Effector memory CD8-positive, alpha-beta T cell (primary cell): ENCODE measurements around the gene C1QL4.
"Not testable (repeated sequence)": the region's sequence is repeated elsewhere in the genome, so short reads cannot be mapped to it uniquely, and the experiment has no call there.

Source experiments
- ATAC-seq: fragments of 150-1000 bp; cut with Tn5 transposase; replicated peaks from 2 replicates; pipeline ENCODE4 v1.10.0; 2021; ENCODE audit warnings: mild to moderate bottlenecking, moderate library complexity
- DNase-seq, 3 experiments: peaks; one replicate each; pipeline ENCODE4 v3.0.0; 2021
- H3K27ac Mint-ChIP-seq, 2 donors: one replicate each; pipeline ENCODE4 v1.8.0; 2022; ENCODE audit warnings: mild to moderate bottlenecking in 2 of 2, mixed read lengths in 2 of 2, moderate library complexity in 2 of 2
- H3K27me3 Mint-ChIP-seq, 2 donors: one replicate each; pipeline ENCODE4 v1.8.0; 2022; ENCODE audit warnings: mixed read lengths in 2 of 2
- H3K36me3 Mint-ChIP-seq: one replicate; pipeline ENCODE4 v1.8.0; 2022; ENCODE audit warnings: mild to moderate bottlenecking, moderate library complexity, mixed read lengths; ENCODE audit not compliant: insufficient read depth
- H3K4me1 Mint-ChIP-seq, 2 donors: one replicate each; pipeline ENCODE4 v1.8.0; 2022; ENCODE audit warnings: low read depth in 2 of 2, mixed read lengths in 2 of 2
- H3K4me3 Mint-ChIP-seq, 2 donors: one replicate each; pipeline ENCODE4 v1.8.0; 2022; ENCODE audit warnings: mild to moderate bottlenecking in 2 of 2, mixed read lengths in 2 of 2, moderate library complexity in 2 of 2
- H3K9me3 Mint-ChIP-seq, 2 donors: one replicate each; pipeline ENCODE4 v1.8.0; 2022; ENCODE audit warnings: mixed read lengths in 2 of 2
- total RNA-seq, 9 experiments: gene quantifications; one replicate each; lab custom pipeline; 2026; lab: John Stamatoyannopoulos, UW

C1QL4 gene
- total RNA-seq: 0 to 0.36 (median 0) reads per million in 9 experiments

DNA sequence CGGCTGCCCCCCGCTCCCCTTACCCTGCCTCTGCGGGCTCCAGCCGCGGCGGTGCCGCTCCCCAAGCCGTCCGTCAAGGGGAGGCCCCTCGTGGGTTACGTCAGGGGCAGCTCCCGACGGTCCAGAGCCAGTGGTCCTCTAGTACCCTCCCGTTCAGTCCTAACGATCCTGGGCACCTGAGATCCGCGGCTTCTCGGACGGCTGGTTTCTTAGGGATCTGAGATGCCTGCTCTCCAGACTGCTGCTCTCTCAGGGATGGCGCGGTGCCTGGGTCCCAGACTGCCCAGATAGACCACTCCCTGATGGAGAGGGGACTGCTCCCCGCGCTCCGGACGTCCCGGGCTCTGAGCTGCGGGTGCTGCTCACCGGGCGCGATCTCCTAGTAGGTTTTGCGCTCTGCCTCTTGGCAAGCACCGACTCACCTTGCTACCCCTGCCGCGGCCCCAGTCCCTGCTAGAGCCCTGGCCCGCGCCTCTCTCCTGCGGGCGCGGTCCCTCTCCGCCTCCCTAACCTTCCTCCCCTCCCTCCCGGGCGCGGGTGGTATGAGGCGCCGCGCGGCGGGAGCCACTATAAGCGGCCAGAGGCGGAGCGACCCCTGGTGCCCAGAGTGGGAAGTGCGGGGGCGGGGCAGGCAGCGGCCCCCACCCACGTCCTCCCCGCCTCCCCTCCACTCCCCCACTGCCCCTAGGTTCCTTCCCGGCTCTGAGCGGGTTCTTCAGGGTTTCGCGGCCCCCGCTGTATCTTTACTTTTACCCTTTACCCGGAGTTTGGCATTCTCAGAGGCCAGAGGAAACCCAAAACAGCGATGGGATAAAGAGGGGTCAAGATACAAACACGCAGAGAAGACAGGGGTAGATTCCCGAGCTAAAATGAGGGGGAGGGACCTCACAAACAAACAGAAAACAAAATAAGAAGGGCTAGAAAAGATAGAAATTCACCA, at the start of gene C1QL4:
Gene C1QL4 (minus strand): TSS at position 544 of the 940 bp plus-strand sequence. CDS start 711 bp downstream, outside the sequence.
- peaks cover 45 to 79% of the 10 kb centered on the region in 2 donors for H3K27me3 Mint-ChIP-seq
- peak within 1 kb of the TSS; percentile 67 to 72 for H3K4me3 Mint-ChIP-seq
- peaks cover 8% of the 10 kb centered on the region for H3K36me3 Mint-ChIP-seq
- DNase-seq: peak; percentile 90 to 92 (median 91)
- peaks cover 19 to 22% of the 10 kb centered on the region in 2 donors for H3K4me1 Mint-ChIP-seq
- peak; percentile 95 for ATAC-seq
- H3K9me3 Mint-ChIP-seq: no peaks in the 10 kb centered on the region
- no peak within 1 kb of the TSS for H3K27ac Mint-ChIP-seq

- not testable (repeated sequence) for H3K4me1 Mint-ChIP-seq, DNase-seq, H3K36me3 Mint-ChIP-seq, H3K9me3 Mint-ChIP-seq, ATAC-seq, H3K4me3 Mint-ChIP-seq, H3K27me3 Mint-ChIP-seq, H3K27ac Mint-ChIP-seq
These were observed 43.2 kb upstream of the C1QL4 start for GRCh38 chr12:49380184-49380583.

DNA sequence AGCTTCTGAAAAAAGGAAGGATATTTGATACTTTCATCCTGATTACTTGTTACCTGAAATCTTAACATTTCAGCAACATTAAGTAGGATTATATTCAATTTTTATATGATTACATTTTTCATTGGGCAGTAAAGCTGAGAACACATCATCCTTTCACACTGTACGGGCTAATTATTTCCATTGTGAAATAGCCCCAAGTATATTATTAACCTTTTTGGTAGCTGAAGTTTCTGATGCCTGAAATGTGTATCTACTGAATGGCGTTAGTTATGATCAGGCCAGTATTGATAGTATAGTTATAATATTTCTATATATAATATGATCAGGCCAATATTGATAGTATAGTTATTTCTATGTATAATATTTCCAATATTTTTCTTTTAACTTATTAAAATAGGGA, 40.4 kb upstream of the C1QL4 start:
- no peak for DNase-seq
- H3K4me3 Mint-ChIP-seq: no peak overlapping the region
- H3K27ac Mint-ChIP-seq: no peak overlapping the region
- H3K9me3 Mint-ChIP-seq: no peaks in the 10 kb centered on the region
- no peak for ATAC-seq
- H3K36me3 Mint-ChIP-seq: peaks cover 4% of the 10 kb centered on the region
- H3K4me1 Mint-ChIP-seq: peaks cover 0 to 9% of the 10 kb centered on the region in 2 donors
- no peaks in the 10 kb centered on the region for H3K27me3 Mint-ChIP-seq

DNA sequence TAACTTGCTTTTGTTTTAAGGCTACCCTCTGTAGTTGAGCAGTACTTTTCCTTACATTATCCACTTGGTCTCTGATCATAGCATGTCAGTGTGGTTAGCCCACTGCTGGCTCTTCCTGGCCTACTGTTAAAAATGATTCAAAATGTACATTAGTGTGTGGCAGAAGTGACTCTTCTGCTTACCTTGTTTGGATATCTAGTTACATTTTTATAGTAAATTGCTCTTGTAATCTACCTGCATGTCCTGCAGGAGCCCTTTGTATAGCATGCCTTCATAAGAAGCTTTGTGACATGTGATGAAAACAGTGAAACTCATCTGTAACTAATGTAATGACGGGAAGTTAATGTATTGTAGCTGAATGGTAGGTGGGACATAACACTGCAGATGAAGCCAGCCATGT, 38.4 kb upstream of the C1QL4 start:
- Mint-ChIP-seq H3K27ac (no peak overlapping the region), H3K36me3 (peaks cover 4% of the 10 kb centered on the region), H3K27me3 (no peaks in the 10 kb centered on the region), H3K9me3 (no peaks in the 10 kb centered on the region), H3K4me1 (peaks cover 2 to 7% of the 10 kb centered on the region in 2 donors), H3K4me3 (no peak overlapping the region)
- no peak for ATAC-seq
- no peak for DNase-seq

- Mint-ChIP-seq H3K36me3 (peaks cover 16% of the 10 kb centered on the region), H3K4me3 (no peak overlapping the region), H3K27me3 (no peaks in the 10 kb centered on the region), H3K9me3 (no peaks in the 10 kb centered on the region), H3K27ac (no peak overlapping the region), H3K4me1 (peaks cover 12 to 23% of the 10 kb centered on the region in 2 donors)
- no peak for ATAC-seq
- DNase-seq: no peak
These were observed 33.6 kb upstream of the C1QL4 start for GRCh38 chr12:49370539-49370938.

DNA sequence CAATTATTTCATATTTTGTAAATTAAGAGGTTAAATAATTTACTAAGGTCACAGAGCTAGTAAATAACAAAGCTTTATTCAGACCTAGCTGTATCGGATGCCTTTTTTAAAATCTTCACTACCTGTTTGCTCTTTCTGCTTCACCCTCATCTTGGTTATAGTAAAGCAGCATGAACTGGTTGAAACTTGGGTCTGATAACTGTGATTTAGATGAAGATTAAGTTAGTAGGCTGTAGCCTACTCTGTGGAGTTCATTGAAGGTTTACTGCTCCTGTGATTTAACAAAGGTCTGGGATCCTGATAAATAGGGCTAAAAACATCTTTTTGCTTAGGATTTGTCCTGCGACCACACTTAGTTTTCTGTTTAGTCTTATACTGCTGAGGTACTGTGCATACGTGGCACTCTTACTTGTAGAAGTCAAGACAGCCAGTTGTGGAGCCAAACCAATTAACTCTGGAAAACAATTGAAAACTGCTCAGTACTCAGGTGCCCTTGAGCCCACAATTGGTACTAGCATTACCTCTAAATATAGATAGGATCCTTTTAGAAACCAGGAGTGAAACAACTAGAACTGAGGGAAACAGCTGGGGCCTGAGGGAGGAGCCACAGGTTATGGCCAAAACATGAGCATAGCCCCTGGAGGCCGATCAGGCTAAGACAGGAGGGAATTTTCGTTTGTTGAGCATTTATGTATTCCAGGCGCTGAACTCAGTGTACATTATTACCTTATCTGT, 32.6 kb upstream of the C1QL4 start:
- Mint-ChIP-seq H3K4me3 (peak overlapping the region in 1 of 2 donors; percentile 13), H3K27ac (peak overlapping the region in 1 of 2 donors; percentile 63), H3K4me1 (peaks cover 12 to 20% of the 10 kb centered on the region in 2 donors), H3K27me3 (no peaks in the 10 kb centered on the region), H3K36me3 (peaks cover 16% of the 10 kb centered on the region), H3K9me3 (no peaks in the 10 kb centered on the region)
- ATAC-seq (no peak), DNase-seq (no peak)

DNA sequence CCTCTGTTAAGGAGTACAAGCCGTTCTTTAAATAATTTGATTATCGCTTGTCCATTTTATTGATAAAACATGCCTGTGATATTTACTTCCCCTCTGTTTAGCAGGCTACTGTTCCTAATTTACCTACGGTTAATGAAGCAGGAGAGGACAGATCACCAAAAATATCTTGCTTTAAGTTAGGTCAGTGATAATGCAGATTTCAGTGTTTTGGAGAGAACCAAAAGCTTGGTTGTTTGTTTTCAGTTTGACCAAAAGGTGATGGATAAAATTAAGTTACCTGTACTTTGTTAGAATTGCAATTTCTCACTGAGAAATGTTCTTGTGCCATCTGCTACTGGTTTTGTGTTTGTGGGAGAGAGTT, 31.2 kb upstream of the C1QL4 start:
- no peak for ATAC-seq
- Mint-ChIP-seq H3K4me1 (peaks cover 12 to 20% of the 10 kb centered on the region in 2 donors), H3K27ac (peak overlapping the region; percentile 42 to 56), H3K36me3 (peaks cover 12% of the 10 kb centered on the region), H3K9me3 (no peaks in the 10 kb centered on the region), H3K27me3 (no peaks in the 10 kb centered on the region), H3K4me3 (peak overlapping the region; percentile 73 to 95)
- no peak for DNase-seq

GRCh38 chr12:49367381-49368239, 30.6 kb upstream of the C1QL4 start, which contains the start of gene SPATS2:
Gene SPATS2, plus strand, starts transcription at chr12:49367462. Its CDS starts 93,551 bp downstream, at chr12:49461013.
- peak within 1 kb of the TSS; percentile 73 to 95 for H3K4me3 Mint-ChIP-seq
- peaks cover 12% of the 10 kb centered on the region for H3K36me3 Mint-ChIP-seq
- H3K4me1 Mint-ChIP-seq: peaks cover 12 to 19% of the 10 kb centered on the region in 2 donors
- peak within 1 kb of the TSS; percentile 56 to 94 for H3K27ac Mint-ChIP-seq
- ATAC-seq: no peak
- no peaks in the 10 kb centered on the region for H3K27me3 Mint-ChIP-seq
- H3K9me3 Mint-ChIP-seq: no peaks in the 10 kb centered on the region
- no peak for DNase-seq

DNA sequence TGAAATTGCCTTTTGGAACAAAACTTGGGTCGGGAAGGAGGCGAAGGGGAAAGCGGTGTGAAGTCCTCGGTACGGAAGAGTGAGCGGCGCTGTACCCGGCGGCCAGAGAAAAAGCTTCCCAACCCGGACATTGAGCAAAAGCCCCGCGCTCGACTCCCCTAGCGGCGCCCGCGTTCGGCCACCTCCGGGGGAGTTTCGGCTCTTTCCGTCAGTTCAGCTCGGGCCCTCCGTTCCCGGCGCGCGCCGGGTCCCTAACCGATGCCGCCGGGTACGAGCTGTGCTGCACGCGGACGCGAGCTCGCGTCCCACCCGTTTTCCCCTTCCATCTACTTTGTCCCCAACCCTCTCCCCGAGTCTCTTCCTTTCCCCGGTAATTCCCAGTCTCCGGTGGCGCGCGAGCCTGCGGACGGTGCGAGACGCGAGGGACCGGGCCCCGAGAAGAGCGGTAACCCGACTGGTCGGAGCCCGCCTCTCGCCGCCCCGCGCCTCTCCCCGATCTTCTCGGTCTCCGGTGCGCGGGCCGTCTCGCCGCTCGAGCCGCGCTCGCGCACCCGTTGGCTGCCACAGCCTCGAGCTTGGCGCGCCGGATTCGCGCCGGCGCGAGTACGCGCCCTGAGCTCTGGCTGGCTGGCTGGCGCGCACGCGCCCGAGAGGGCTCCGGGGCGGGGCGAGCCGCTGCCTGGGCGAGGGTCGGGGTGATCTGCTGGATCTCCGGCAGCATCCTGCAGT, 29.8 kb upstream of the C1QL4 start:
- H3K4me3 Mint-ChIP-seq: peak overlapping the region; percentile 73 to 95
- peaks cover 12 to 17% of the 10 kb centered on the region in 2 donors for H3K4me1 Mint-ChIP-seq
- ATAC-seq: peak; percentile 82
- peak overlapping the region; percentile 56 to 94 for H3K27ac Mint-ChIP-seq
- H3K36me3 Mint-ChIP-seq: peaks cover 12% of the 10 kb centered on the region
- peak; percentile 78 to 85 (median 80) for DNase-seq
- H3K9me3 Mint-ChIP-seq: no peaks in the 10 kb centered on the region
- H3K27me3 Mint-ChIP-seq: peaks cover 0 to 1% of the 10 kb centered on the region in 2 donors

GRCh38 chr12:49366096-49366651, 29.2 kb upstream of the C1QL4 start:
- peaks cover 0 to 8% of the 10 kb centered on the region in 2 donors for H3K27me3 Mint-ChIP-seq
- ATAC-seq: peak; percentile 13

DNA sequence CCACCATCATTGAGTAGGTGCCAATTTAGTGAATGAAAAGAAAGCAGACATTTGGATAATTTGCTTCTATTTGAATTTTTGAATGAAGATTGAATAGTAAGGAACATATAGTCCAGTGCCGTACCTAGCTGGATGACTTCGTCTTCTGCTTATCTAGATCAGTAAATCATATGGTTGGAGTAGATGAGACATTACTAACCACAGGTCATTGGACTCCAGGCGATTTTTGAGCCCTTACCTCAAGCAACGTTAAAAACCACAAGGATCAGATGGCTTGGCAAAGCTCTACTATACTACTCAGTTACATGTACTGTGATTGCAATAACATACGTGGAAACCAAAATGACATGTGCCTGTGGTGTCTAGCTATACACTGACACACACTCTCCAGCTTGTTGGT, 28.6 kb upstream of the C1QL4 start:
- Mint-ChIP-seq H3K4me1 (peaks cover 11 to 17% of the 10 kb centered on the region in 2 donors), H3K27ac (peak overlapping the region in 1 of 2 donors; percentile 56), H3K9me3 (no peaks in the 10 kb centered on the region), H3K27me3 (peaks cover 0 to 10% of the 10 kb centered on the region in 2 donors), H3K4me3 (peak overlapping the region; percentile 73 to 95), H3K36me3 (peaks cover 12% of the 10 kb centered on the region)
- ATAC-seq (no peak), DNase-seq (no peak)

More at GRCh38 chr12:49366096-49366651, 29.2 kb upstream of the C1QL4 start:
- H3K27ac Mint-ChIP-seq: peak overlapping the region; percentile 56 to 94
- H3K9me3 Mint-ChIP-seq: no peaks in the 10 kb centered on the region
- peaks cover 12% of the 10 kb centered on the region for H3K36me3 Mint-ChIP-seq
- H3K4me1 Mint-ChIP-seq: peaks cover 12 to 17% of the 10 kb centered on the region in 2 donors
- DNase-seq: no peak
- peak overlapping the region; percentile 73 to 95 for H3K4me3 Mint-ChIP-seq

DNA sequence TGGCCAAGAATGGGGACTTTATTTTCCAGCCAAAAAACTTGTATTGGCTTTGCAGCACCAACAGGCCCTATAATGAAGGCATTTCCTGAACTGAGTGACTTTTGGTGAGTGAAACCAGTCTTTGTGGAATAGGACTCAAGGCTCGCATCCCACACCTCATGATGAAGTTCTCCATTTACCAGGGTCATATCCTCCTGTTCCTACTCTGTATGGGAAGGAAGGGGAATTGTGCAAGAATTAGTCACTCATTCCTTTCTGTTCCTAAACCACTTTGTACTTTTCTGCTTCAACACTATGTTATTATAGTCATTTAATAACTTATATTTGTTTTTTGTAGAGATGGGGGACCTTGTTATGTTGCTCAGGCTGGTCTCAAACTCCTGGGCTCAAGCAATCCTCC, 28.0 kb upstream of the C1QL4 start:
- H3K27ac Mint-ChIP-seq: no peak overlapping the region

More for the DNA sequence above, 28.0 kb upstream of the C1QL4 start:
- Mint-ChIP-seq H3K36me3 (peaks cover 12% of the 10 kb centered on the region), H3K4me3 (no peak overlapping the region), H3K27me3 (peaks cover 0 to 10% of the 10 kb centered on the region in 2 donors), H3K9me3 (no peaks in the 10 kb centered on the region), H3K4me1 (peaks cover 10 to 17% of the 10 kb centered on the region in 2 donors)
- ATAC-seq (no peak), DNase-seq (no peak)
